OCI-LY3 (cell line): ENCODE measurements around the gene FMO5.

ENCODE experiments used
- H2AFZ ChIP-seq: fragments of 200-600, 300-600 bp; shearing (Covaris generic); 2 replicates; pipeline ENCODE4 v1.6.0; 2014; ENCODE audit warnings: antibody characterized with exemption, low read depth, low read length
- H3K27ac ChIP-seq: fragments of 200-600, 300-600 bp; sonication (generic); 2 replicates; pipeline ENCODE4 v1.5.1; 2014; ENCODE audit warnings: mild to moderate bottlenecking, low read length, moderate library complexity, mixed read lengths
- H3K27me3 ChIP-seq: fragments of 200-600, 300-600 bp; sonication (generic); 2 replicates; pipeline ENCODE4 v1.6.1; 2014; ENCODE audit warnings: low read depth, low read length, mixed read lengths
- H3K36me3 ChIP-seq: fragments of 200-600, 300-600 bp; sonication (generic); replicated peaks from 2 replicates; pipeline ENCODE3; 2014; ENCODE audit warnings: low read depth, low read length, mixed read lengths
- H3K4me1 ChIP-seq: fragments of 300-600, 200-600 bp; sonication (generic); 2 replicates; pipeline ENCODE4 v1.6.1; 2014; ENCODE audit warnings: low read length, mixed read lengths
- H3K4me2 ChIP-seq: fragments of 200-600, 300-600 bp; sonication (generic); 2 replicates; pipeline ENCODE4 v1.6.1; 2014; ENCODE audit warnings: low read length, mixed read lengths
- H3K4me3 ChIP-seq: fragments of 300-600, 200-600 bp; sonication (generic); 2 replicates; pipeline ENCODE4 v1.5.1; 2014; ENCODE audit warnings: antibody characterized with exemption, mild to moderate bottlenecking, low read length, moderate library complexity
- H3K79me2 ChIP-seq: fragments of 300-600, 200-600 bp; shearing (Covaris generic); 2 replicates; pipeline ENCODE4 v1.6.1; 2014; ENCODE audit warnings: mild to moderate bottlenecking, low read length, mixed read lengths
- H3K9ac ChIP-seq: fragments of 300-600, 200-600 bp; shearing (Covaris generic); 2 replicates; pipeline ENCODE4 v1.6.0; 2014; ENCODE audit warnings: mild to moderate bottlenecking, low read length, moderate library complexity
- H3K9me3 ChIP-seq: fragments of 200-600, 300-600 bp; shearing (Covaris generic); 2 replicates; pipeline ENCODE4 v1.6.1; 2014; ENCODE audit warnings: low read length, mixed read lengths; ENCODE audit not compliant: insufficient read depth
- H4K20me1 ChIP-seq: fragments of 200-600, 300-600 bp; sonication (generic); 2 replicates; pipeline ENCODE4 v1.6.1; 2016; ENCODE audit warnings: low read length, mixed read lengths; ENCODE audit not compliant: insufficient read depth
- CTCF ChIP-seq: fragments of 200-600, 300-600 bp; sonication (generic); IDR thresholded peaks from 2 replicates; pipeline ENCODE4 v1.5.1; 2014; ENCODE audit warnings: antibody characterized with exemption, low read length, low read depth
- EZH2phosphoT487 ChIP-seq: fragments of 200-600 bp; shearing (Covaris generic); IDR thresholded peaks from 2 replicates; pipeline ENCODE4 v1.6.1; 2018; ENCODE audit warnings: antibody characterized with exemption, mixed run types, low read depth

The FMO5 gene

GRCh38 chr1:147214842-147215539 lies 10.1 kb downstream of the FMO5 start:
- Histone ChIP-seq H3K4me1 (no peaks in the 10 kb centered on the region), H3K4me2 (no peak overlapping the region), H3K27me3 (peaks cover 20% of the 10 kb centered on the region), H3K9me3 (no peaks in the 10 kb centered on the region), H3K36me3 (no peaks in the 10 kb centered on the region), H3K27ac (no peak overlapping the region), H2AFZ (no peak overlapping the region), H4K20me1 (no peaks in the 10 kb centered on the region), H3K9ac (no peak overlapping the region), H3K4me3 (no peak overlapping the region), H3K79me2 (no peaks in the 10 kb centered on the region)
- TF ChIP-seq EZH2phosphoT487, result no peak
- no peak for TF ChIP-seq CTCF

GRCh38 chr1:147214325-147214724 lies 10.8 kb downstream of the FMO5 start:
- no peak overlapping the region for H3K4me3 ChIP-seq
- no peak overlapping the region for H2AFZ ChIP-seq
- no peaks in the 10 kb centered on the region for H3K9me3 ChIP-seq
- H3K4me1 ChIP-seq, result no peaks in the 10 kb centered on the region
- H4K20me1 ChIP-seq, result no peaks in the 10 kb centered on the region
- no peaks in the 10 kb centered on the region for H3K79me2 ChIP-seq
- H3K36me3 ChIP-seq, result no peaks in the 10 kb centered on the region
- no peak overlapping the region for H3K4me2 ChIP-seq
- H3K27me3 ChIP-seq, result peaks cover 27% of the 10 kb centered on the region
- no peak overlapping the region for H3K27ac ChIP-seq
- no peak for TF ChIP-seq EZH2phosphoT487
- TF ChIP-seq CTCF, result no peak
- no peak overlapping the region for H3K9ac ChIP-seq

GRCh38 chr1:147213271-147213670 lies 11.9 kb downstream of the FMO5 start:
- Histone ChIP-seq H4K20me1 (no peaks in the 10 kb centered on the region), H3K9me3 (no peaks in the 10 kb centered on the region), H3K4me3 (no peak overlapping the region), H3K27ac (no peak overlapping the region), H3K79me2 (no peaks in the 10 kb centered on the region), H3K4me2 (no peak overlapping the region), H3K27me3 (peaks cover 27% of the 10 kb centered on the region), H2AFZ (no peak overlapping the region), H3K4me1 (no peaks in the 10 kb centered on the region), H3K36me3 (no peaks in the 10 kb centered on the region), H3K9ac (no peak overlapping the region)
- no peak for TF ChIP-seq CTCF
- no peak for TF ChIP-seq EZH2phosphoT487

- no peak overlapping the region for H3K27ac ChIP-seq
- TF ChIP-seq EZH2phosphoT487, result no peak
- TF ChIP-seq CTCF, result no peak
- no peak overlapping the region for H3K4me2 ChIP-seq
- no peak overlapping the region for H3K4me3 ChIP-seq
- H3K36me3 ChIP-seq, result no peaks in the 10 kb centered on the region
- H3K27me3 ChIP-seq, result peaks cover 25% of the 10 kb centered on the region
- no peaks in the 10 kb centered on the region for H4K20me1 ChIP-seq
- no peaks in the 10 kb centered on the region for H3K79me2 ChIP-seq
- no peaks in the 10 kb centered on the region for H3K4me1 ChIP-seq
- no peak overlapping the region for H3K9ac ChIP-seq
- H2AFZ ChIP-seq, result no peak overlapping the region
- H3K9me3 ChIP-seq, result no peaks in the 10 kb centered on the region
These were observed 13.6 kb downstream of the FMO5 start for GRCh38 chr1:147211577-147211976.
